Loucy (cell line): ENCODE results near the gene CCDC194.

Experiments used
- H2AFZ ChIP-seq: fragments of 200-600 bp; sonication (generic); 2 replicates; pipeline ENCODE4 v1.6.0; 2016; ENCODE audit warnings: antibody characterized with exemption, mild to moderate bottlenecking, low read length, moderate library complexity
- H3F3A ChIP-seq: fragments of 200-600 bp; 2 replicates; pipeline ENCODE4 v1.6.0; 2016; ENCODE audit warnings: antibody characterized with exemption, low read depth, mild to moderate bottlenecking
- H3K27me3 ChIP-seq: fragments of 200-600 bp; sonication (generic); 2 replicates; pipeline ENCODE4 v1.6.1; 2014; ENCODE audit warnings: low read length, mild to moderate bottlenecking; ENCODE audit not compliant: insufficient read depth, poor library complexity, severe bottlenecking
- H3K36me3 ChIP-seq: fragments of 200-600 bp; sonication (generic); 2 replicates; pipeline ENCODE4 v1.6.1; 2016; ENCODE audit warnings: low read length; ENCODE audit not compliant: insufficient read depth
- H3K4me1 ChIP-seq: fragments of 200-600 bp; sonication (generic); 2 replicates; pipeline ENCODE4 v1.5.1; 2014; ENCODE audit warnings: low read length, mild to moderate bottlenecking; ENCODE audit not compliant: insufficient read depth, poor library complexity, severe bottlenecking
- H3K4me2 ChIP-seq: fragments of 200-600 bp; sonication (generic); 2 replicates; pipeline ENCODE4 v1.6.0; 2014; ENCODE audit warnings: antibody characterized with exemption, low read length, low read depth, mild to moderate bottlenecking; ENCODE audit not compliant: poor library complexity, severe bottlenecking
- H3K4me3 ChIP-seq: fragments of 200-600 bp; sonication (generic); 2 replicates; pipeline ENCODE4 v1.5.1; 2014; ENCODE audit warnings: low read length, mild to moderate bottlenecking, mixed read lengths; ENCODE audit not compliant: poor library complexity, severe bottlenecking
- H3K79me2 ChIP-seq: fragments of 200-600 bp; sonication (generic); 2 replicates; pipeline ENCODE4 v1.6.1; 2014; ENCODE audit warnings: low read length; ENCODE audit not compliant: insufficient read depth
- H3K9ac ChIP-seq: fragments of 200-600 bp; sonication (generic); 2 replicates; pipeline ENCODE4 v1.6.0; 2014; ENCODE audit warnings: mild to moderate bottlenecking, low read depth, low read length, moderate library complexity; ENCODE audit not compliant: poor library complexity, severe bottlenecking
- H3K9me2 ChIP-seq: fragments of 200-600 bp; sonication (generic); replicated peaks from 2 replicates; pipeline ENCODE4 v1.6.1; 2016; ENCODE audit warnings: low read depth, low read length, mixed read lengths
- H3K9me3 ChIP-seq: fragments of 200-600 bp; sonication (generic); 2 replicates; pipeline ENCODE4 v1.6.1; 2014; ENCODE audit warnings: mild to moderate bottlenecking, antibody characterized with exemption, low read length, low read depth; ENCODE audit not compliant: insufficient read depth
- H4K20me1 ChIP-seq: fragments of 200-600 bp; sonication (generic); 2 replicates; pipeline ENCODE4 v1.6.0; 2014; ENCODE audit warnings: antibody characterized with exemption, low read length, mild to moderate bottlenecking; ENCODE audit not compliant: insufficient read depth, poor library complexity, severe bottlenecking
- EZH2phosphoT487 ChIP-seq: fragments of 200-600 bp; IDR thresholded peaks from 2 replicates; pipeline ENCODE4 v1.6.1; 2018; ENCODE audit warnings: antibody characterized with exemption, mild to moderate bottlenecking, moderate library complexity, borderline replicate concordance
- TF ChIP-seq, protein P1 (sequence below): fragments of 200-600 bp; sonication (generic); conservative IDR thresholded peaks from 2 replicates; pipeline ENCODE4 v1.5.1; 2014; ENCODE audit warnings: mild to moderate bottlenecking, antibody characterized with exemption, low read length

Gene CCDC194

DNA sequence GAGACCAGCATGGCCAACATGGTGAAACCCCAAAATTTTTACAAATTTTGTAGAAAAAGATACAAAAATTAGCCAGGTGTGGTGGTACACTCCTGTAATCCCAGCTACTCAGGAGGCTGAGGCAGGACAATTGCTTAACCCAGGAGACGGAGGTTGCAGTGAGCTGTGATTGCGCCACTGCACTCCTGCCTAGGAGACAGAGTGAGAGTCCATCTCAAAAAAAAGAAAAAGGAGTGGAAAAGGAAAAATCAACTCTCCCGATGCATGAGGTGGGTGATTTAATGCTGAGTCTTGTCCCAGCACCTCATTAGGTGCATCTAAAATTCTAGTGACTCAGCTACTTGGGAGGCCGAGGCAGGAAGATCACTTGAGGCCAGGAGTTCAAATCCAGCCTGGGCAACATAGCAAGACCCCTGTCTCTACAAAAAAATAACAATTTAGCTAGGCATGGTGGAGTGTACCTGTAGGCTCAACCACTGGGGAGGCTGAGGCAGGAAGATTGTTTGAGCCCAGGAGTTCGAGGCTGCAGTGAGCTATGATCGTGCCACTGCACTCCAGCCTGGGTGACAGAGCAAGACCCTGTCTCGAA is 36.8 kb downstream of the CCDC194 start:
- no peaks in the 10 kb centered on the region for H3K9me3 ChIP-seq
- H3K4me1 ChIP-seq, result no peaks in the 10 kb centered on the region
- no peaks in the 10 kb centered on the region for H3K9me2 ChIP-seq
- no peak overlapping the region for H3K4me3 ChIP-seq
- no peaks in the 10 kb centered on the region for H4K20me1 ChIP-seq
- H3K9ac ChIP-seq, result no peak overlapping the region
- H3F3A ChIP-seq, result no peaks in the 10 kb centered on the region
- no peak overlapping the region for H2AFZ ChIP-seq
- no peaks in the 10 kb centered on the region for H3K27me3 ChIP-seq
- no peaks in the 10 kb centered on the region for H3K79me2 ChIP-seq
- TF ChIP-seq, protein P1, sequence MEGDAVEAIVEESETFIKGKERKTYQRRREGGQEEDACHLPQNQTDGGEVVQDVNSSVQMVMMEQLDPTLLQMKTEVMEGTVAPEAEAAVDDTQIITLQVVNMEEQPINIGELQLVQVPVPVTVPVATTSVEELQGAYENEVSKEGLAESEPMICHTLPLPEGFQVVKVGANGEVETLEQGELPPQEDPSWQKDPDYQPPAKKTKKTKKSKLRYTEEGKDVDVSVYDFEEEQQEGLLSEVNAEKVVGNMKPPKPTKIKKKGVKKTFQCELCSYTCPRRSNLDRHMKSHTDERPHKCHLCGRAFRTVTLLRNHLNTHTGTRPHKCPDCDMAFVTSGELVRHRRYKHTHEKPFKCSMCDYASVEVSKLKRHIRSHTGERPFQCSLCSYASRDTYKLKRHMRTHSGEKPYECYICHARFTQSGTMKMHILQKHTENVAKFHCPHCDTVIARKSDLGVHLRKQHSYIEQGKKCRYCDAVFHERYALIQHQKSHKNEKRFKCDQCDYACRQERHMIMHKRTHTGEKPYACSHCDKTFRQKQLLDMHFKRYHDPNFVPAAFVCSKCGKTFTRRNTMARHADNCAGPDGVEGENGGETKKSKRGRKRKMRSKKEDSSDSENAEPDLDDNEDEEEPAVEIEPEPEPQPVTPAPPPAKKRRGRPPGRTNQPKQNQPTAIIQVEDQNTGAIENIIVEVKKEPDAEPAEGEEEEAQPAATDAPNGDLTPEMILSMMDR, result no peak
- TF ChIP-seq EZH2phosphoT487, result no peak
- no peak overlapping the region for H3K4me2 ChIP-seq
- no peaks in the 10 kb centered on the region for H3K36me3 ChIP-seq

DNA sequence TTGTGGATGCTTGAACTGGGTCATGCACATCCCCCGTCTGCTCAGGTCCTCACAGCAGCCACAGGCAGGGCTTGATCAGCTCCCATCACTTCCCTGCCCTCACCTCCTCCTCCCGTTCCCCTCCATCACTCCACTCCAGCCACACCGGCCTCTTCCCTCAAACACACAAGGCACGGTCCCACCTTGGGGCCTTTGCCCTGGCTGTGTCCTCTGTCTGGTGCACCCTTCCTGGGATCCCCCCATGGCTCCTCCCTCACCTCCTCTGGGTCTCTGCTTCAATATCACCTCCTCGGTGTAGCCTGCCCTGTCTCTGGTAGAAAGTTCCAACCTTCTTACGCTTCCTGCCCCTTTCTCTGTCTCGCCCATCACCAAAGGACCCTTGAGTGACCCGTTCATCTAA is 40.6 kb downstream of the CCDC194 start:
- Histone ChIP-seq H3K4me1 (peaks cover 3% of the 10 kb centered on the region), H2AFZ (no peak overlapping the region), H3F3A (no peaks in the 10 kb centered on the region), H3K4me3 (no peak overlapping the region), H3K27me3 (no peaks in the 10 kb centered on the region), H3K9ac (no peak overlapping the region), H3K79me2 (no peaks in the 10 kb centered on the region), H3K4me2 (no peak overlapping the region), H3K36me3 (no peaks in the 10 kb centered on the region), H3K9me3 (no peaks in the 10 kb centered on the region), H4K20me1 (no peaks in the 10 kb centered on the region), H3K9me2 (no peaks in the 10 kb centered on the region)
- TF ChIP-seq, protein P1, result no peak
- TF ChIP-seq EZH2phosphoT487, result no peak

DNA sequence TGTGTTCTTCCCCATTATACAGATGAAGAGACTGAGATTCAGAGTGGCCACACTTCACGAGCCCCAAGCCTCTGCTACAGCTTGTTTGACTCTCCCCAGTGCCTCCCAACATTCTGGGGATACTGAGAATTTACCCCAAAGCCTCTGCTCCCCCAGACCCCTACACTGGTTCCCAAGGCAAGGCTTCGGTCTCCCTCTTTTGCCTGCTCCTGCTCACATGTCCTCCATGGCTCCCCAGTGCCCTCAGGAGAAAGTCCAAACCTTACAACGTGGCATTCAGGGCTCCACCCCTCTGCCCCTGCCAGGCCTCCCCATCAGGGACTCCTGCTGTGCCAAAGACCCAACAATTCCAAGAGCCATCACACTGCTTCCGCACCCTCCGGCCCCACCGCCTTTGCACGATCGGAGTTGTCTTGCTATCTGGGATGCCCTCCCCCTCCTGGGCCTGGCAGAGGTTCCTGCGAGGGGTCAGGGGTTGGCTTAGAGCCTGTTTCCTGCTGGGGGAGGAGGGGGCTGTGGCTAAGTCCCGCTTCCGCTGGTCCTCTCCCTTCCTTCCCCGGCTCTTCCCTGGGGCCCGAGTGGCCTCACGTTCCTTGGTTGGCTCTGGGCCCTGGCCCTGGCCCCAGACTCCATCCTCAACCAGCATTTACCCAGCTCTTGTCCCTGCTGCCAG is 41.3 kb downstream of the CCDC194 start:
- Histone ChIP-seq H4K20me1 (no peaks in the 10 kb centered on the region), H3K4me3 (no peak overlapping the region), H3K4me1 (peaks cover 3% of the 10 kb centered on the region), H3K27me3 (no peaks in the 10 kb centered on the region), H3K9me2 (no peaks in the 10 kb centered on the region), H3K4me2 (no peak overlapping the region), H2AFZ (no peak overlapping the region), H3F3A (no peaks in the 10 kb centered on the region), H3K79me2 (no peaks in the 10 kb centered on the region), H3K9ac (no peak overlapping the region), H3K9me3 (no peaks in the 10 kb centered on the region), H3K36me3 (no peaks in the 10 kb centered on the region)
- TF ChIP-seq, protein P1, result no peak
- no peak for TF ChIP-seq EZH2phosphoT487
